Measurements from ENCODE around the gene PIGZ. TPM values are rescaled to one million over a fixed set of nuclear protein-coding genes. Genes with fewer than 3 reads are reported as not detected.
A peak's percentile ranks its signal among the peaks of the same experiment; 100 is the strongest.

PIGZ gene
- total and polyA plus RNA-seq, 12 donors, result 0.39 to 4.0 (median 2.1) TPM

GRCh38 chr3:196988241-196989029 is 19.8 kb upstream of the PIGZ start:
- peak in 6 of 7 donors; percentile 71 to 85 (median 80) for DNase-seq
- Histone ChIP-seq H3K36me3 (replicated peaks in 1 of 2) (no peaks in the 10 kb centered on the region), H3K4me1 (replicated peaks in 1 of 2) (no peaks in the 10 kb centered on the region), H3K27me3 (peaks cover 3% of the 10 kb centered on the region), H3K27ac (no peak overlapping the region), H3K4me3 (no peak overlapping the region), H3K9me3 (replicated peaks in 1 of 3) (no peaks in the 10 kb centered on the region)
- intact Hi-C loops (cut with DNase I), result no loop called here
- TF ChIP-seq CTCF (IDR thresholded peaks at IDR 0.05), result no peak
- TF ChIP-seq POLR2A (IDR thresholded peaks at IDR 0.05), result no peak
- WGBS, 4 donors, result 39 to 49% (median 45%) methylated on average over 9 to 12 of the region's 12 CpGs

GRCh38 chr3:196987022-196987421 is 18.4 kb upstream of the PIGZ start:
- no peak overlapping the region for H3K4me3 ChIP-seq
- intact Hi-C loops (cut with DNase I), result no loop called here
- H3K36me3 ChIP-seq (replicated peaks in 1 of 2), result no peaks in the 10 kb centered on the region
- H3K27me3 ChIP-seq, result peaks cover 8% of the 10 kb centered on the region
- H3K9me3 ChIP-seq (replicated peaks in 1 of 3), result no peaks in the 10 kb centered on the region
- 77 to 86% (median 82%) methylated on average over 9 to 10 of the region's 10 CpGs for WGBS, 4 donors
- DNase-seq, result no peak
- no peaks in the 10 kb centered on the region for H3K4me1 ChIP-seq (replicated peaks in 1 of 2)
- no peak for TF ChIP-seq CTCF (IDR thresholded peaks at IDR 0.05)
- no peak for TF ChIP-seq POLR2A (IDR thresholded peaks at IDR 0.05)
- no peak overlapping the region for H3K27ac ChIP-seq

- intact Hi-C loops (cut with DNase I), result no loop called here
- H3K27me3 ChIP-seq, result peaks cover 8% of the 10 kb centered on the region
- H3K4me1 ChIP-seq (replicated peaks in 1 of 2), result no peaks in the 10 kb centered on the region
- no peak for DNase-seq
- no peaks in the 10 kb centered on the region for H3K36me3 ChIP-seq (replicated peaks in 1 of 2)
- H3K9me3 ChIP-seq (replicated peaks in 1 of 3), result no peaks in the 10 kb centered on the region
- no peak for TF ChIP-seq CTCF (IDR thresholded peaks at IDR 0.05)
- no peak for TF ChIP-seq POLR2A (IDR thresholded peaks at IDR 0.05)
- H3K27ac ChIP-seq, result no peak overlapping the region
- H3K4me3 ChIP-seq, result no peak overlapping the region
- 85 to 92% (median 89%) methylated on average over 7 to 9 of the region's 9 CpGs for WGBS, 4 donors
Observed at GRCh38 chr3:196985954-196986885, 17.6 kb upstream of the PIGZ start.

- no peaks in the 10 kb centered on the region for H3K4me1 ChIP-seq (replicated peaks in 1 of 2)
- H3K9me3 ChIP-seq (replicated peaks in 1 of 3), result no peaks in the 10 kb centered on the region
- DNase-seq, result no peak
- no peak overlapping the region for H3K27ac ChIP-seq
- peaks cover 8% of the 10 kb centered on the region for H3K27me3 ChIP-seq
- no peak overlapping the region for H3K4me3 ChIP-seq
- WGBS, 4 donors, result 72 to 77% (median 75%) methylated on average over 3 to 6 of the region's 6 CpGs
- intact Hi-C loops (cut with DNase I), result no loop called here
- TF ChIP-seq CTCF (IDR thresholded peaks at IDR 0.05) (no peak), POLR2A (IDR thresholded peaks at IDR 0.05) (no peak)
- no peaks in the 10 kb centered on the region for H3K36me3 ChIP-seq (replicated peaks in 1 of 2)
Observed at GRCh38 chr3:196985298-196985697, 16.7 kb upstream of the PIGZ start.
